ENCODE data around the gene FNBP1L. TPM values are rescaled to one million over a fixed set of nuclear protein-coding genes. Genes with fewer than 3 reads are reported as not detected.
A peak's percentile ranks its signal among the peaks of the same experiment; 100 is the strongest.

FNBP1L gene
- total RNA-seq, 1 experiment from 2014 or later = 119 TPM

GRCh38 chr1:93575621-93576284, 127.8 kb downstream of the FNBP1L start:
- peaks cover 25 to 27% of the 10 kb centered on the region in 2 experiments for H3K4me1 Mint-ChIP-seq
- no peak overlapping the region for H3K27ac ChIP-seq (ENCODE audit: insufficient read length, low read depth, low read length)
- H2BK15ac ChIP-seq (ENCODE audit: low read depth, low read length) = no peak overlapping the region
- no peak overlapping the region for H3K14ac ChIP-seq (ENCODE audit: insufficient read depth, low read length)
- no peak overlapping the region for H3K23ac ChIP-seq (ENCODE audit: insufficient read length, low read depth, low read length)
- no peak overlapping the region for H3K18ac ChIP-seq (ENCODE audit: insufficient read length, low read depth, low read length)
- H3K9me3 ChIP-seq (ENCODE audit: control insufficient read depth, low read depth, low read length) = no peaks in the 10 kb centered on the region
- H3K27me3 ChIP-seq (ENCODE audit: insufficient read depth, low read length) = no peaks in the 10 kb centered on the region
- H3K27me3 Mint-ChIP-seq (ENCODE audit: low read depth) = no peaks in the 10 kb centered on the region
- H3K27ac Mint-ChIP-seq = peak overlapping the region; percentile 2 to 56 (median 14); a peak in 4 of 7 replicates
- H3K4me1 ChIP-seq (ENCODE audit: insufficient read depth, low read length) = peaks cover 7% of the 10 kb centered on the region; the same call in 1 of the 2 replicates
- H3K9me3 Mint-ChIP-seq = no peaks in the 10 kb centered on the region
- H2BK20ac ChIP-seq (ENCODE audit: low read depth, low read length, poor library complexity, severe bottlenecking) = no peak overlapping the region
- no CpG with 5 or more reads among the region's 10 CpGs for WGBS (ENCODE audit: extremely low coverage, insufficient read length, low lambda C conversion rate)
- DNase-seq = no peak
- no peak overlapping the region for H2BK5ac ChIP-seq (ENCODE audit: insufficient read length, low read length)
- no peak overlapping the region for H2BK12ac ChIP-seq (ENCODE audit: insufficient read length, low read depth, low read length)
- no peak overlapping the region for H4K8ac ChIP-seq (replicated peaks; ENCODE audit: insufficient read length, low read depth, low read length)
- H3K56ac ChIP-seq (ENCODE audit: insufficient read length, low read depth, low read length) = no peak overlapping the region
- no peak overlapping the region for H3K9ac ChIP-seq (ENCODE audit: extremely low read depth, insufficient read length, low read length)
- no peak overlapping the region for H2BK120ac ChIP-seq (ENCODE audit: low read depth, low read length, poor library complexity, severe bottlenecking)
- no peak overlapping the region for H2AK5ac ChIP-seq (ENCODE audit: insufficient read length, low read length)
- H2AFZ ChIP-seq (ENCODE audit: low read length) = no peak overlapping the region
- peaks cover 0 to 30% (median 7%) of the 10 kb centered on the region in 3 experiments; a peak in 4 of 7 replicates for H3K36me3 Mint-ChIP-seq (ENCODE audit: insufficient read depth in 1 of 3, low read depth in 3 of 3)
- no peak for TF ChIP-seq CTCF (conservative IDR thresholded peaks at IDR 0.05)
- H4K91ac ChIP-seq (ENCODE audit: insufficient read length, low read depth, low read length) = no peak overlapping the region
- H3K79me1 ChIP-seq (ENCODE audit: insufficient read depth, low read depth, low read length, poor library complexity, severe bottlenecking) = no peaks in the 10 kb centered on the region
- no peaks in the 10 kb centered on the region for H4K20me1 ChIP-seq (ENCODE audit: control insufficient read depth, insufficient read depth, insufficient read length)
- H3K4me3 Mint-ChIP-seq = no peak overlapping the region
- no peak overlapping the region for H3K4me2 ChIP-seq (ENCODE audit: insufficient read depth, insufficient read length, low read length)
- H3K4ac ChIP-seq (ENCODE audit: low read depth, low read length) = no peak overlapping the region
- H3T11ph ChIP-seq (ENCODE audit: low read length) = no peak overlapping the region
- no peak overlapping the region for H4K5ac ChIP-seq (ENCODE audit: insufficient read length, low read depth, low read length)
- no peaks in the 10 kb centered on the region for H3K23me2 ChIP-seq (ENCODE audit: insufficient read length, low read depth, low read length, poor library complexity, severe bottlenecking)
- no peaks in the 10 kb centered on the region for H3K79me2 ChIP-seq (ENCODE audit: insufficient read depth, low read length)
